Panc1 (cell line): ENCODE measurements around the gene HNRNPLL. TPM values are rescaled to one million over a fixed set of nuclear protein-coding genes. Genes with fewer than 3 reads are reported as not detected.

Experiments
- ATAC-seq: fragments of 200-7000 bp; cut with Tn5 transposase; 2 replicates; pipeline ENCODE4 v1.9.1; 2020; ENCODE audit warnings: mild to moderate bottlenecking, moderate library complexity
- BruUV-seq: library from RNA; stranded (reverse); fragments of 400-500 nt; replicated peaks from 2 replicates; lab custom pipeline; 2021; lab: Mats Ljungman, UMichigan
- CTCF ChIA-PET: fragments of 300-600 bp; sonication (Branson Sonifier 250); formaldehyde crosslinking; loops from one replicate; lab custom pipeline; 2022; ENCODE audit warnings: antibody characterized with exemption; lab: Charles Lee
- POLR2A ChIA-PET: fragments of 300-600 bp; sonication (Branson Sonifier 250); formaldehyde crosslinking; loops from one replicate; lab custom pipeline; 2022; ENCODE audit warnings: antibody characterized with exemption; lab: Charles Lee
- DNase-seq: peaks from one replicate; pipeline ENCODE4 v3.0.0-alpha.2; 2010; ENCODE audit warnings: low read depth, low spot score
- H3K27ac ChIP-seq: 2 replicates; pipeline ENCODE4 v1.5.1; 2011; ENCODE audit warnings: mild to moderate bottlenecking, low read length, inconsistent platforms
- H3K27me3 ChIP-seq: fragments of 200-500 bp; sonication (Bioruptor generic); 2 replicates; pipeline ENCODE4 v1.6.0; 2014; ENCODE audit warnings: low read length, inconsistent platforms; ENCODE audit not compliant: control insufficient read depth, insufficient read depth
- H3K36me3 ChIP-seq: fragments of 200-500 bp; sonication (Bioruptor generic); 2 replicates; pipeline ENCODE4 v1.5.1; 2014; ENCODE audit warnings: inconsistent platforms, mild to moderate bottlenecking, low read length, moderate library complexity; ENCODE audit not compliant: control insufficient read depth, insufficient read depth
- H3K4me1 ChIP-seq: 2 replicates; pipeline ENCODE4 v1.5.1; 2011; ENCODE audit warnings: inconsistent platforms, mild to moderate bottlenecking, low read length, moderate library complexity; ENCODE audit not compliant: control insufficient read depth, insufficient read depth
- H3K4me3 ChIP-seq, 2 experiments: 2 replicates each; pipeline ENCODE4 v1.5.1; 2011 to 2012; ENCODE audit warnings: low read depth in 2 of 2, low read length in 2 of 2, mild to moderate bottlenecking in 2 of 2, inconsistent platforms in 1 of 2, moderate library complexity in 1 of 2
- H3K9me3 ChIP-seq: fragments of 200-500 bp; sonication (Bioruptor generic); 2 replicates; pipeline ENCODE4 v1.5.1; 2014; ENCODE audit warnings: low read depth, mild to moderate bottlenecking, inconsistent platforms, low read length, moderate library complexity; ENCODE audit not compliant: control insufficient read depth, insufficient read depth
- POLR2AphosphoS5 ChIP-seq: IDR thresholded peaks from 2 replicates; pipeline ENCODE4 v1.6.1; 2012; ENCODE audit warnings: mild to moderate bottlenecking, low read depth, low read length, moderate library complexity
- SIN3A ChIP-seq: IDR thresholded peaks from 2 replicates; pipeline ENCODE4 v1.6.1; 2012; ENCODE audit warnings: low read depth, mild to moderate bottlenecking, low read length, moderate library complexity, borderline replicate concordance; ENCODE audit not compliant: insufficient read depth
- TCF7L2 ChIP-seq: IDR thresholded peaks from 2 replicates; pipeline ENCODE4 v1.6.1; 2011; ENCODE audit warnings: mild to moderate bottlenecking, low read depth, low read length, inconsistent platforms
- in situ Hi-C: cut with HindIII; loops from 2 replicates; pipeline ENCODE4 v1.10.0; 2016; ENCODE audit warnings: low sequenced_read_pairs, low pct_unique_long_range_greater_than_20kb
- intact Hi-C: fragments of 100-400 bp; cut with micrococcal nuclease; formaldehyde crosslinking; loops from one replicate; pipeline ENCODE4 v1.10.0; 2022; ENCODE audit not compliant: unreplicated experiment
- total RNA-seq: library from RNA; stranded (reverse); gene quantifications from one replicate; pipeline ENCODE4 v1.2.1, GENCODE V29; 2021; ENCODE audit not compliant: unreplicated experiment
- TF ChIP-seq, protein P1 (sequence below): fragments of 450-650 bp; IDR thresholded peaks from 2 replicates; pipeline ENCODE4 v1.5.1; 2017; ENCODE audit warnings: mild to moderate bottlenecking
- TF ChIP-seq, protein P2 (sequence below), 2 experiments: IDR thresholded peaks; 2 replicates each; pipeline ENCODE4 v1.6.1; 2011 to 2012; ENCODE audit warnings: low read depth in 2 of 2, control low read depth in 1 of 2, low read length in 1 of 2, mild to moderate bottlenecking in 1 of 2, moderate library complexity in 1 of 2; ENCODE audit not compliant: insufficient read depth in 1 of 2

HNRNPLL gene
- total RNA-seq, 1 experiment from 2014 or later, result 69.8 TPM

DNA sequence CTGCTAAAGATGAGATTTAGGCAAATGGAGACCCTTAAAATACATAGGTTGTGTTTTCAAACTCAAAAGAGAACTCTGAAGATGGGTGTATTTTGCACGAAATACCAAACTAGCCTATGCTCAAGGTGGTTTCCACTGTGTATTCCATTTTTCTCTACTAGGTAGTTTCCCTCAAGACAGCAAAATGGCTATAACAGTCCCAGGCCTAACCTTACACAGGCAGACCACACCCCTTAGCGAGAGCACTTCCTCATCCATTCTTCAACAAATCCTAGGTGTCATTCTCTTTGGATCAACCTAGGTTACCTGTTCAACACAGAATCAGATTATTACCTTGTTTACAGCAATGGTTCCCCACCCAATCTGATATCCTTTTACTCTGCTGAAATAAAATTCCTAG lies 42.6 kb downstream of the HNRNPLL start:
- no TSS peak for BruUV-seq
- DNase-seq (no peak), ATAC-seq (no peak)
- Histone ChIP-seq H3K27ac (no peak overlapping the region), H3K9me3 (no peaks in the 10 kb centered on the region), H3K4me1 (no peaks in the 10 kb centered on the region), H3K4me3 (no peak overlapping the region), H3K27me3 (no peaks in the 10 kb centered on the region), H3K36me3 (peaks cover 46% of the 10 kb centered on the region)
- ChIA-PET CTCF (no interaction called here), POLR2A (no interaction called here)
- in situ Hi-C loops (no loop called here), intact Hi-C loops (no loop called here)
- TF ChIP-seq TCF7L2, result no peak

DNA sequence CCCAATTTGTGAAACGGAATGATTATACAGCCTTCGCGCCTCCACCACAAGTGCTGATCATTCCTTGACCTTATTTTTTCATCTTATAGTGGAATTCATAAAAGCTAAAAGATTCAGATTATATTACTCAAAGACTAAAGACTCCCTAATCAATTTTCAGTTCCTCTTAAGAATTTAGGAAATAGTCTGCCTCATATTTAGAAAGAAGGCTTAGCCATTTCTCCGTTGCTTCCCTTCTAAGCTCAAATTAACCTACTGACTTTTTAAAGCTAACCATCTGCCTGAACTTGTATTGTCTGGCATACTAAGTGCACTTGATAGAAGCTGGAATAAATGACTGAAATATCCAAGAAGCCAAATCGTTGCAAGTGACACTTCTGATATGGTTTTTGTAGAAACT lies 44.7 kb downstream of the HNRNPLL start:
- POLR2A ChIA-PET, result interaction anchor here (0.7 kb wide), 1 partner anchor 1619 kb away, joined by 3 read pairs; no protein-coding TSS in a partner anchor
- intact Hi-C loops, result no loop called here
- Histone ChIP-seq H3K36me3 (peaks cover 29% of the 10 kb centered on the region), H3K4me3 (no peak overlapping the region), H3K4me1 (no peaks in the 10 kb centered on the region), H3K27ac (no peak overlapping the region), H3K9me3 (no peaks in the 10 kb centered on the region), H3K27me3 (no peaks in the 10 kb centered on the region)
- ATAC-seq (no peak), DNase-seq (no peak)
- TF ChIP-seq, protein P1, sequence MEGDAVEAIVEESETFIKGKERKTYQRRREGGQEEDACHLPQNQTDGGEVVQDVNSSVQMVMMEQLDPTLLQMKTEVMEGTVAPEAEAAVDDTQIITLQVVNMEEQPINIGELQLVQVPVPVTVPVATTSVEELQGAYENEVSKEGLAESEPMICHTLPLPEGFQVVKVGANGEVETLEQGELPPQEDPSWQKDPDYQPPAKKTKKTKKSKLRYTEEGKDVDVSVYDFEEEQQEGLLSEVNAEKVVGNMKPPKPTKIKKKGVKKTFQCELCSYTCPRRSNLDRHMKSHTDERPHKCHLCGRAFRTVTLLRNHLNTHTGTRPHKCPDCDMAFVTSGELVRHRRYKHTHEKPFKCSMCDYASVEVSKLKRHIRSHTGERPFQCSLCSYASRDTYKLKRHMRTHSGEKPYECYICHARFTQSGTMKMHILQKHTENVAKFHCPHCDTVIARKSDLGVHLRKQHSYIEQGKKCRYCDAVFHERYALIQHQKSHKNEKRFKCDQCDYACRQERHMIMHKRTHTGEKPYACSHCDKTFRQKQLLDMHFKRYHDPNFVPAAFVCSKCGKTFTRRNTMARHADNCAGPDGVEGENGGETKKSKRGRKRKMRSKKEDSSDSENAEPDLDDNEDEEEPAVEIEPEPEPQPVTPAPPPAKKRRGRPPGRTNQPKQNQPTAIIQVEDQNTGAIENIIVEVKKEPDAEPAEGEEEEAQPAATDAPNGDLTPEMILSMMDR, result no peak
- no peak for TF ChIP-seq SIN3A
- TF ChIP-seq, protein P2, sequence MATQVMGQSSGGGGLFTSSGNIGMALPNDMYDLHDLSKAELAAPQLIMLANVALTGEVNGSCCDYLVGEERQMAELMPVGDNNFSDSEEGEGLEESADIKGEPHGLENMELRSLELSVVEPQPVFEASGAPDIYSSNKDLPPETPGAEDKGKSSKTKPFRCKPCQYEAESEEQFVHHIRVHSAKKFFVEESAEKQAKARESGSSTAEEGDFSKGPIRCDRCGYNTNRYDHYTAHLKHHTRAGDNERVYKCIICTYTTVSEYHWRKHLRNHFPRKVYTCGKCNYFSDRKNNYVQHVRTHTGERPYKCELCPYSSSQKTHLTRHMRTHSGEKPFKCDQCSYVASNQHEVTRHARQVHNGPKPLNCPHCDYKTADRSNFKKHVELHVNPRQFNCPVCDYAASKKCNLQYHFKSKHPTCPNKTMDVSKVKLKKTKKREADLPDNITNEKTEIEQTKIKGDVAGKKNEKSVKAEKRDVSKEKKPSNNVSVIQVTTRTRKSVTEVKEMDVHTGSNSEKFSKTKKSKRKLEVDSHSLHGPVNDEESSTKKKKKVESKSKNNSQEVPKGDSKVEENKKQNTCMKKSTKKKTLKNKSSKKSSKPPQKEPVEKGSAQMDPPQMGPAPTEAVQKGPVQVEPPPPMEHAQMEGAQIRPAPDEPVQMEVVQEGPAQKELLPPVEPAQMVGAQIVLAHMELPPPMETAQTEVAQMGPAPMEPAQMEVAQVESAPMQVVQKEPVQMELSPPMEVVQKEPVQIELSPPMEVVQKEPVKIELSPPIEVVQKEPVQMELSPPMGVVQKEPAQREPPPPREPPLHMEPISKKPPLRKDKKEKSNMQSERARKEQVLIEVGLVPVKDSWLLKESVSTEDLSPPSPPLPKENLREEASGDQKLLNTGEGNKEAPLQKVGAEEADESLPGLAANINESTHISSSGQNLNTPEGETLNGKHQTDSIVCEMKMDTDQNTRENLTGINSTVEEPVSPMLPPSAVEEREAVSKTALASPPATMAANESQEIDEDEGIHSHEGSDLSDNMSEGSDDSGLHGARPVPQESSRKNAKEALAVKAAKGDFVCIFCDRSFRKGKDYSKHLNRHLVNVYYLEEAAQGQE (IDR thresholded peaks at IDR 0.05; ENCODE audit: insufficient read depth in 1 of 2, low read depth in 2 of 2, low read length in 1 of 2), result no peak
- no peak for TF ChIP-seq TCF7L2
- TF ChIP-seq POLR2AphosphoS5, result no peak
- in situ Hi-C loops, result no loop called here
- CTCF ChIA-PET, result no interaction called here
- BruUV-seq, result TSS peak; percentile 0

DNA sequence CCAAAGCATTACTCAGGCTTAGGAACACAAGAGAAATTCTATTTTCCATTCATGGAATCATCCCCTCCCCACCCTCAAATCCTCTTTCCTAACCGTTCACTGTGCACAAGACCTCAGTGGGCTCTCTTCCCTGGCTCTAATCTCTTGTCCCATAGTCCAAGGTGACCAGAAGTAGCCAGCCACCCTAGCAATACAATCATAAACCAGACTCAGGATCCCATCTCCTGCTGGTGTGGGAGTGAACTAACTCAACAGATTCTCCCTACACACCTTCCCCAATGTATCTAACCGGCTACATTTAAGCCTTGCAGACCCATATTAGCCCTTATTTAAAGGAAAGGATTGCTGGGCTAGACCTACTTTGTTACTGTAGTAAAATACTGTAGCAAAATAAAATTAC lies 45.5 kb downstream of the HNRNPLL start:
- Histone ChIP-seq H3K27me3 (no peaks in the 10 kb centered on the region), H3K36me3 (peaks cover 21% of the 10 kb centered on the region), H3K4me1 (no peaks in the 10 kb centered on the region), H3K9me3 (no peaks in the 10 kb centered on the region), H3K4me3 (no peak overlapping the region), H3K27ac (no peak overlapping the region)
- no peak for ATAC-seq
- POLR2A ChIA-PET, result interaction anchor here (0.7 kb wide), 1 partner anchor 1619 kb away, joined by 3 read pairs; no protein-coding TSS in a partner anchor
- CTCF ChIA-PET, result no interaction called here
- intact Hi-C loops, result no loop called here
- BruUV-seq, result no TSS peak
- TF ChIP-seq, protein P1, result no peak
- TF ChIP-seq, protein P2 (IDR thresholded peaks at IDR 0.05; ENCODE audit: insufficient read depth in 1 of 2, low read depth in 2 of 2, low read length in 1 of 2), result no peak
- no peak for TF ChIP-seq TCF7L2
- DNase-seq, result no peak
- in situ Hi-C loops, result no loop called here
